ENCODE data around the gene OR10X1.

OR10X1 gene, protein sequence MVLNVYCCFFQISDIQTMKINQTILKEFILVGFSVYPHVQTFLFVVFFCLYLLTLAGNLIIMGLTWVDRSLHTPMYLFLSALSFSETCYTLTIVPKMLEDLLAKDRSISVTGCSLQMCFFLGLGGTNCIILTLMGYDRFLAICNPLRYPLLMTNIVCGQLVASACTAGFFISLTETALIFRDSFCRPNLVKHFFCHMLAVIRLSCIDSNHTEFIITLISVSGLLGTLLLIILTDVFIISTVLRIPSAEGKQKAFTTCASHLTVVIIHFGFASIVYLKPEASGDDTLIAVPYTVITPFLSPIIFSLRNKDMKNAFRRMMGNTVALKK

DNA sequence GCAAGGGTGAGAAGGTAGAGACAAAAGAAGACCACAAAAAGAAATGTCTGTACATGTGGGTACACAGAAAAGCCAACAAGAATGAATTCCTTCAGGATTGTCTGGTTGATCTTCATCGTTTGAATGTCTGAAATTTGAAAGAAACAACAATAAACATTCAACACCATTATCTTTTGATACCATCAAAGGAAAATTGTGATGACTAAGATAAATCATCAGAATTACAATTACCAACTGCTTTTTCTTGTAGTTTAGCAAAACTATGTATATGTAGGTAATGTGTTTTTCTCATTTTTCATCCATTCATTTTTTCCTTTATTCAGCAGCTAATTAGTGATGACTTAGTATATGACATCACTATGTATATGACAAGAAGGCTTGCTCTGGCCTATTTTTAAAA is at the start of gene OR10X1:
Gene OR10X1 (minus strand): TSS at position 167 of the 400 bp plus-strand sequence. CDS start 0 bp downstream, at position 167.
- DNase-seq = no peak

DNA sequence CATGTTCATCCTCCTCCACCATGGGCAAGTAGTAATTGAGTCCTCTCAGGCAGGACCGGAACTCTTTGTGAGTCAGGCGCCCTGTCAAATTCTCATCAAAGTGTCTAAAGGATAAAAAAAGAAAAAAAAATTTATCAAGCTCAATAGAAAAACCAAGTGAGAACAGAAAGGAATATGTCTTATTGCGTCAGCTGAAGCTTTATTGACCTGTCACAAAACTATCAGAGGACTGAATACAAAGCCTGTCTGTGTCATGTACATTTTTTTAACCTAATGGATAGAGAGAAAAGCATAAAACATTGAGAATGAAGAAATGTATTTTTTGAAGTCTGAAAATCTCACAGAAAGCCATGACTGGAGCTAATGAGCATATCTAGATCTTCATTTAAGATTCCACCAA is 34.1 kb upstream of the OR10X1 start:
- DNase-seq = no peak

DNA sequence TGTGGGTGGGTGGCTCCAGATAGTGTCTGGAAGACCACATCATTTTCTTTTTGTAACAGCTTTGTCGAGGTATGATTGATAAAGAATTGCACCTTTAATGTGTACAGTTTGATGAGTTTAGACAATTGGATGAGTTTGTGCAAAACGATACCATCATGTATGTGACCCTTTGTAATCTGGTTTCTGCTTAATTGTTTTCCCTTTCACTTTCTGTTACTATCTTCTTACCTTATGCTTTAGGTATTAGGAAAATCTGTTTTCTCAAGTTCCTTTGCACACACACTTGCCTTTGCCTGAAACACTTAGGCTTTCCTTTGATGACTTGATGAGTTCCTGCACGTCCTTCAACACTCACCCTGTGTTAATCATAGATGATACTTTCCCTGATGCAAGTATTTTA is 32.2 kb upstream of the OR10X1 start:
- DNase-seq = no peak

DNA sequence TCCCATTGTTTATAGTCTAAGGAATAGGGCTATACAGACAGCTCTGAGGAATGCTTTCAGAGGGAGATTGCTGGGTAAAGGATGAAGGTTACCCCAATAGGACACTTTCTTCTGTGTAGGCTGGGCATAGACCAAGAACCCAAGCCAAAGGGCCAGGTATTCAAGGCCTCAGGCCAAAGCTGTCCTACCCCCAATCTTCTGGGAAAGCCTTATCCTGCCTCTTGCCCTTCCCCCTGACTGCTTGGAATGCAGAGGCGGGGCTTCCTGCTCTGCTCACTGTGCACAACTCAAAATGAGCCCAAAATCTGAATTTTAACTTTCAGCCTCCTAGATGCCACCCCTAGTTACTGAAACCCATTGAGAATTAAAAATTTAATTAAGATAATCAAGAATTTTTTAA is 27.6 kb upstream of the OR10X1 start:
- no peak for DNase-seq

DNA sequence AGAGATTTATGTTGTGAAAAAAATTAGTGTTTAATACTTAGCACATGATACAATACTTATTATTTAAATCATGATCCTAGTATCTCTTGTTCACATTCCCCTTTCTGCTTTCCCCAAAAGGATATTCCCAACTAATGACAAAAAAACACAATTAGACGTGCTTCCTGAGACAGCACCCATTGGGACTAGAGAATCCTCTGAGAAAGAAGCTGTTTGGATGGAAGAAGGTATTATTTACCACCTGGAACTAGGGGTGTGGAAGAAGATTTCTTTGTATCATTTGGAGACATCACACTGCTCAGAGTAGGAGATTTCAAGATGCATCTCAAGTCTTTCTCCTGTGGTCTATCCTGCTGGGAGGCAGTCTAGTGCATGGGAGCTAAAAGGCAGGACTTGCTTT is 25.3 kb upstream of the OR10X1 start, which contains the start of gene OR10Z1:
Gene OR10Z1 (plus strand): TSS at position 301 of the 400 bp plus-strand sequence. CDS start 1,171 bp downstream, outside the sequence.
- DNase-seq = no peak

DNA sequence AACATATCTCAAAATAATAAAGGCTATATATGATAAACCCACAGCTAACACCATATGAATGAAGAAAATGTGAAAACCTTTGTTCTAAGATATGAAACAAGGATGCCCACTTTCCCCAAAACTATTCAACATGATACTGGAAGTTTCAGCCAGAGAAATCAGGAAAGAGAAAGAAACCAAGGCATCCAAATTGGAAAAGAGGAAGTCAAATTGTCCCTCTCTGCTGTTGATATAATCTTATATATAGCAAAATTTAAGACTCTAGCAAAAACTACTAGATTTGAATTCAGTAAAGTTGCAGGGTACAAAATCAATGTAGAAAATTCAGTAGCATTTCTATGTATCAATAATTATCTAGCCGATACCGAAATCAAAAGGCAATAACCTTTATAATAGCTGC is 21.0 kb upstream of the OR10X1 start:
- DNase-seq = no peak

DNA sequence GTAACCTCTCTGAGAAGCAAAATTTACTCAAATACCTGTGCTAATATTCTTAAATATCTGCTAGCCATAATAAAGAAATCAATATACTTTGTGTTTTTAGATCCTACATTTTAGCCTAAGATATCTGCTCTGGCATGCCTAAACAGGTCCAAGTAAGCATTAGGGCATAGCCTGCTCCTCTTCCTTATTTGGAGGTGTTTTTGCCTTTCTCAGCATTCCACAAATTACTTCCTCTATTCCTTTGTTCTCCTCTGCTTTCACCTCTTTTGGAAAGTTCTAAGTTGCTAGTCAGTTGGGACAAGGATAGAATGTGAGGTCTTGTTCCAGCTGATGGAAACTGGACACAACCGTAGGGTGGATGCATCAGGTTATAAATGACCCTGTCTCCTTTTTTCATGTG is 7.2 kb upstream of the OR10X1 start:
- DNase-seq = no peak

DNA sequence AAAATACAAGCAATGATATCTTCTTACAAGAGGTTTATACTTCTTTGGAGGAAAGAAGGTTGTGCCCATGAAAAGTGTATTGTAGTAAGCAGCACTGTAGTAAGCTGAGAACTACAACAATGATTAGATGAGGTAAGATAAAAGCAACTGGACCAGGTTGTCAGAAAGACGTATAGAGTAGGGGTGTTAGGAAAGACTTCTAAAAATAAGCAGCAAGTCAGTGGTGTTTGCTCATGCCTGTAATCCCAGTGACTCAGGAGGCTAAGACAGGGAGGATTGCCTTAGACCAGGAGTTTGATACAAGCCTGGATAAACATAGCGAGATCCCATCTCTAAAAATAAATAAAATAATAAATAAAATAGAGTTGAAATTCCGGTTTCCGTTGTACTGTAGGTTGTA is 4.3 kb upstream of the OR10X1 start:
- no peak for DNase-seq

DNA sequence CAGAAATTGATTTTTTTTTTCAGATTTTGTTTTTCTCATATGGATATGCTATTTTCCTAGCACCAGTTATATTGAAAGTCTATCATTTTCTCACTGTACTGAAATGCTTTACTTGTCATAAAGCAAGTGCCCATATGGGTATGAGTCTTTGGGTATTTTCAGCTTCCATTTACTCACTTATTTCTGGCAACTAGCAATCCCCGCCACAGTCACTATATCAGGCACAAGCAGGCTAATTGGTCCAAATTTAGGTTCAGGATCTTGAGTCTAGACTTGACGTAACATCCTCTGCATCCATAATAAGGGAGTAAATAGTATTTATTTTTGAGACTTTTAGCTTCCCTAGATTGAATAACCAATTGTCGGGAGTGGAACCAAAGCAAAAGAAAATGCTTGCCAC is 2.1 kb downstream of the OR10X1 start:
- DNase-seq = no peak

DNA sequence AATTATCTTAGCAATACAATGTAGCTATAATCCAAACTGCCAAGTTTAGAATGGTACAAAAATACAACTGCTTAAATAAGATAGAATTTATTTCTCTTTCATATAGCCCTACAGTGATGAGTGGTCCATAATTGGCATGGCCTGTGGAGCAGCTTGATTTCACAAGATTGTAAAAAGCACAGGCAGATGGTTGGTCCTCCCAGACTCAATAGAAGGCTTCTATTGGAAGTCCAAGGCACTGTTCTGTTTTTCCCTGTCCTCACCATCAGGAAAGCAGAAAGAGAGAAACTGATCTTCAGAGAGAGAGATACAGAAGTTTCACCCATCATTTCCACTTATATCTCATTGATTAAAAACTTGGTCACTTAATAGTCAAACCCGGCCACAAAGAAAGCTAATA is 7.5 kb downstream of the OR10X1 start:
- DNase-seq = no peak

DNA sequence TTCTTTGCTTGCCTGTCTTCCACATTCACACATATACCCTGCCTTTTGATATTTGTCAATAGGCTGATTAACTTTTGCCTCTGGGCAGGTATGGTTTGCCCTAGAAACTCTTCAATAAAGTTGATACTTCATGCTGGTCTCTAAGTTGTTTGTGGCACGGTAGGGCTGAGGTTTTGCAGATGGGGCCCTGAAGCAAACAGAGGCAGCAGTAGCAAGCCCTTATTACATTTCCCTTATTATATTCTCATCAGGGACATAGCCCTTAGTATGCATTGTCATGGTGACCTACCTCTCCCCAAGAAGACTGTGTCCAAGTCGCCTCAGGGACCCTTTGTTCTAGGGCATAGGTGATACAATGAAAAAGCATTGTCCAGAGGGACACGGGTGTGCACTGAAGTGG is 9.2 kb downstream of the OR10X1 start, which contains the start of gene OR6P1:
Gene OR6P1 (minus strand): TSS at position 101 of the 400 bp plus-strand sequence. CDS start 6,976 bp downstream, outside the sequence.
- no peak for DNase-seq

DNA sequence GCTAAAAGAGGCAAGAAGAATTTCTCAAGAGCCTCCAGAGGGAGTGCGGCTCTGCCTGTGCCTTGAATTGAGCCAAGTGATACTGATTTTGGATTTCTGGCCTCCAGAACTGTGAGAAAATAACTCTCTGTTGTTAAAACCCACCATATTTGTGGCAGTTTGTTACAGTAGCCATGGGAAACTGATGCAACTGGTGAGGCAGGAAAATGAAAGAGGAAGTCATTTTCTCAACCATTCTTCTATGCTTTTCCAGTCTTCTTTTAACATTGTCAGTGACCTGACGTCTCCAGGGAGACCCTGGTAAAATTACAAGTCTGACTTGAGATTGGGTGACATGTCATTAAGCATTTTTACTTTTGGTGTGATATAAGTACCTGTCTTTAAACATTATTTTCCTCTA is 15.1 kb downstream of the OR10X1 start:
- no peak for DNase-seq

DNA sequence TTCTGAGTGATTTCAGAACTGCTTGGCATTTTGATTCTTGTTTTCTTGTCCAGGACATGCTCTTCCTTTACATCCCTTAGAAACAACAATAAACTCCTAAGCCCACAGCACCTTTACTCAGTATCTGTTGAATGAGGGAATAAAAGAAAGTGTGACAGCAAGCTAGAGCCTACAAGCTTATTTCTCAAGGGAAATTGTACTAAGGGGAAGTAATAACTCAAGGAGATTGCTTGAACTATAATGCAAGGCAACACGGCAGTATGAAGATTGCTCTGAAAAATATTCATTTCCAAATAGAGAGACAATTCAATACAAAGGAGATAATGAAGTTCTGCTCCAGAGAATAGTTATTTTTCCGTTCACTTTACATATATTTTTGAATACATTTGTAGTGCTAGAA is 15.8 kb downstream of the OR10X1 start:
- DNase-seq = no peak

DNA sequence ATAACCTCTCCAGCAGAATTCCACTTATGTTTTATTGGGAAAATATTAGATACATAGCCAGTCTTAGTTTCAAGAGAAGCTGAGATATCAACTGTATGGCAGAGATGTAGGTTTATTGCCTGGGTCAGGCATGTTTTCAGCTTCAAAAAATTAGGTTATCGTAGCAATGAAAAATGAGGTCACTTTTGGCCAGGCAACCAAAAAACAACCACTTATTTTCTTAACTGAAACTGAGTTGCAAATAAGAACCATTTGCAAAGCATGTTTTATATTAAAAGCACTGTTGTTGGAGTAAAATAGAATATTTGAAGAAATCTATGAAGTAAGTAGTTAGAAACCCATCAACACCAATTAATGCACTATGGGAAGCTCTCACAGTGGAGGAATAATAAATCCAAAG is 20.0 kb downstream of the OR10X1 start:
- DNase-seq = no peak

DNA sequence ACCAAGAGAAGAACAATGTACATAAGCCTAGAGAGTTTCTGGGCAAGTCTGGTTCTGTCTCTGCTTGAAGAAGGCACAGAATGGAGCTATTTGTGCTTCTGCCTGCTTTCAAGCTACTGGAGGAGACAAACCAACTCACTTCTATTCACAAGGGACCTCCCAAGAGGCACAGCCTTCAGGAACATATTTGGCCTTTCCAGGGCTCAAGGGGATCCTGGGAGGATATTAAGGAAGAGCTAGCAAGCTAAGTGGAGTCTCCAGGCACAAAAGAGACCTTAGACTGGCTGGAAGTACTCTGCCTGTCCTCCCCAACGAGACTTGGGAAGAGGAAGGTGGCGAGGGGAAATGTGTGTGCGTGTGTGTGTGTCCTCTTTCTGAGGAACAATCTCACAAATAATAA is 25.3 kb downstream of the OR10X1 start, which contains the start of gene OR6Y1:
Gene OR6Y1 (minus strand): TSS at position 54 of the 400 bp plus-strand sequence. CDS start 6,300 bp downstream, outside the sequence.
- no peak for DNase-seq

DNA sequence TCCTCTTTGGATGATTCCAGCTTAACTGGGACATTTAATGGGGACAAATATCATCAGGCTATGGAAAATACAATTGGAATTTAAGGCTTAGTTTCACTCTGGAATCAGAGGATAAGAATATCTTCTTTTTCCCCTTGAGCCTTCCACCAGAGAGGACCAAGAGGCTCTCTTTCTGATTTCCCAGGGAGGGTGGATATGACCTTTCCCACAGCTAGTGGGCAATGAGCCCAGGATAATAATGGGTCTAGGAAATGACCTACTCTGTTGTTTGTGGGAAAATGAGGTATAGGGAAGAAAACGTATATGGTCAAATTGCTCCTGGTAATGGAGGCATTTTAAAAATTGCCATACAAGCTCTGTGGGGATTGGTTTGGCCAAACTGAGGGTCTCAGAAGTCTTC is 27.4 kb downstream of the OR10X1 start:
- DNase-seq = no peak

DNA sequence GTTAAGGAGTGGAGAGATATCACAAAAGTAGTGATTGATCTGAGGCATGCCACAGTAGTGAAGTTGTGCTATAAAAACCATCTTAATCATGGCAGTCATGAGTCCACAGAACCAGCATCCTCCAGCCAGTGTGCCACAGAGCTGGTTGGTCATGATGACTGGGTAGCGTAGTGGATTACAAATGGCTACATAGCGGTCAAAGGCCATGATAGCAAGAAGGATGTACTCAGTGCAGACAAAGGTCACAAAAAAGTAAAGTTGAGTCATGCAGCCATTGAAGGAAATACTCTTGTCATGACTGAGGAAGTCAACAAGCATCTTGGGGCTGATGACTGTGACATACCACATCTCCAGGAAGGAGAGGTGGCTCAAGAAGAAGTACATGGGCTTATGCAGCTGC is 32.2 kb downstream of the OR10X1 start:
- DNase-seq = no peak

DNA sequence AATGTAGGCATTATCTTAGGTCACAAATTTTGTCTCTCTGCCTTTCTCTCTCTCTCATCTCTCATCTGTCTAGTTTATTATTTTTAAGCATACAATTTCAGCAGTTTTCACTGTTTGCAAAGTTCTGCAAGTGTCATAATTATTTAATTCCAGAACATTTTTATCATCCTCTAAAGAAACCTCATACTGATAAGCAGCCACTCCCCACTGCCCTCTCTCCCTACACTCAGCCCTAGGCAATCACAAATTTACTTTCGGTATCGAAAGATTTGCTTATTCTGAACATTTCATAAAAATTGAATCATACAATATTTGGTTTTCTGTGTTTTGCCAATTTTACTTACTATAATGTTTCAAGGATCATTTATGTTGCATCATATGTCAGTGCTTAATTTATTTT is 42.1 kb downstream of the OR10X1 start:
- no peak for DNase-seq

DNA sequence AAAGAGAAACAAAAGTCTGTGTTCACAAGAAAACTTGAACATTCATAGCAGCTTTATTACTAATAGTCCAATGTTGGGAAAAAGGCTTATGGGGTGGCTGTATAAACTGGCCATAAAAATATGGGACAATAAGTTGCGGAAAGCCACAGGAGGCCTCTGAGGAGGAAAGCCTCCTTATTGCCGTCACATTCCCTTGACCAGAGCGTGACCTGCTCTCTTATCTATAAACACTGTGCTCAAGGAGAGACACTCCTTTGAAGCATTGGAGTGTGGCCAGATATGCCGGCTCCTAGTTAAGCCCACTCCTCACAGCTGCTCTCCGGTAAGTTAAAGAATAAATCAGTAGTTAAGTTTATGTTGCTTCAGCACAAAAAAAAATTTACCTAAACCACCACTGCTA is 45.2 kb downstream of the OR10X1 start:
- DNase-seq = no peak
